CD4-positive, CD25-positive, alpha-beta regulatory T cell (primary cell): Measurements from ENCODE around the gene ATXN8OS. TPM values are rescaled to one million over a fixed set of nuclear protein-coding genes. Genes with fewer than 3 reads are reported as not detected.
A peak's percentile ranks its signal among the peaks of the same experiment; 100 is the strongest.
"Not testable (repeated sequence)": the region's sequence is repeated elsewhere in the genome, so short reads cannot be mapped to it uniquely, and the experiment has no call there.

Experiments
- ATAC-seq, 2 donors: fragments of 150-1000 bp; cut with Tn5 transposase; one replicate each; pipeline ENCODE4 v1.10.0; 2021; ENCODE audit warnings: low read depth in 2 of 2, moderate number of reproducible peaks in 2 of 2, moderate library complexity in 1 of 2
- DNase-seq, 3 donors: peaks; one replicate each; pipeline versions ENCODE4 v3.0.0 to v3.0.0-alpha.2; 2012 to 2022; ENCODE audit warnings: mixed read lengths in 1 of 3
- H3K27ac ChIP-seq: one replicate; pipeline ENCODE4 v1.7.0; 2013; ENCODE audit warnings: mild to moderate bottlenecking, low read length; ENCODE audit not compliant: insufficient read depth, poor library complexity, severe bottlenecking
- H3K27me3 ChIP-seq: one replicate; pipeline ENCODE4 v1.7.0; 2013; ENCODE audit warnings: low read length; ENCODE audit not compliant: control insufficient read depth, insufficient read depth
- H3K36me3 ChIP-seq: one replicate; pipeline ENCODE4 v1.7.0; 2013; ENCODE audit warnings: mild to moderate bottlenecking, low read length, moderate library complexity; ENCODE audit not compliant: control insufficient read depth, insufficient read depth
- H3K4me1 ChIP-seq: 2 replicates; pipeline ENCODE4 v1.7.0; 2013; ENCODE audit warnings: mild to moderate bottlenecking, low read length; ENCODE audit not compliant: insufficient read depth, control insufficient read depth, poor library complexity, severe bottlenecking
- H3K4me3 ChIP-seq: one replicate; pipeline ENCODE4 v1.7.0; 2013; ENCODE audit warnings: low read depth, mild to moderate bottlenecking, low read length, moderate library complexity
- H3K9me3 ChIP-seq, 2 experiments: 1 replicate in 1 of 2; 2 replicates in 1 of 2; pipeline ENCODE4 v1.7.0; 2013; ENCODE audit warnings: low read length in 2 of 2, mild to moderate bottlenecking in 1 of 2, moderate library complexity in 1 of 2; ENCODE audit not compliant: control insufficient read depth in 2 of 2
- H3K27ac Mint-ChIP-seq, 3 donors: one replicate each; pipeline ENCODE4 v1.8.0; 2020 to 2022; ENCODE audit warnings: mild to moderate bottlenecking in 3 of 3, mixed read lengths in 3 of 3, moderate library complexity in 2 of 3
- H3K27me3 Mint-ChIP-seq: one replicate; pipeline ENCODE4 v1.8.0; 2022; ENCODE audit warnings: mild to moderate bottlenecking, mixed read lengths
- H3K36me3 Mint-ChIP-seq: one replicate; pipeline ENCODE4 v1.8.0; 2020; ENCODE audit warnings: mixed read lengths
- H3K4me1 Mint-ChIP-seq, 4 donors: one replicate each; pipeline ENCODE4 v1.8.0; 2020 to 2022; ENCODE audit warnings: mixed read lengths in 4 of 4, mild to moderate bottlenecking in 1 of 4
- H3K4me3 Mint-ChIP-seq, 4 donors: one replicate each; pipeline ENCODE4 v1.8.0; 2020 to 2022; ENCODE audit warnings: mild to moderate bottlenecking in 4 of 4, mixed read lengths in 4 of 4, moderate library complexity in 3 of 4
- H3K9me3 Mint-ChIP-seq, 7 donors: one replicate each; pipeline ENCODE4 v1.8.0; 2020 to 2022; ENCODE audit warnings: mixed read lengths in 7 of 7, mild to moderate bottlenecking in 3 of 7, moderate library complexity in 2 of 7
- polyA plus RNA-seq, 4 donors: library from polyadenylated mRNA; unstranded; fragments of 300-500 nt; fragmentation: Illumina TruSeq; gene quantifications; one replicate each; pipeline ENCODE4 v1.2.3, GENCODE V29; 2021
- total RNA-seq: library from RNA; stranded (reverse); gene quantifications from one replicate; pipeline ENCODE4 v1.2.3, GENCODE V29; 2022

The ATXN8OS gene
- total and polyA plus RNA-seq, 5 donors from 2014 or later = not detected

DNA sequence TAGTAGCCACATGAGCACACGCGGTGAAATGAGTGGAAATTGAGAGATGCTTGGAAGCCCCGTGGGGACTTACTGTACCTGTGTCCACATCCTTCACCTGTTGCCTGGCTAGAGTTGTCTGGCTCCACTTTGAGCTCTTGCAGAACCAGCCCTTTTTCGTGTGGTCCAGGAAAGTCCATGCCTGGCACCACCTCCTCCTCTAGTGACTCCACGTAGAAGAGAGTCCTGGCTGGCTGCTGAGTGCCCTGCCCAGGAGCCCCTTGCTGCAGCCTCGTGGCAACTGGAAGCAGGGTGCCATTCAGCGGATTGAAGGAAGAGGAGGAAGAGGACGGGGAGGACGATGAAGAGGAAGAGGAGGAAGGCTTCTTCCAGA lies 515 bp upstream of the ATXN8OS start:
- H3K9me3 Mint-ChIP-seq = peaks cover 0 to 19% (median 6%) of the 10 kb centered on the region in 7 donors
- no peak overlapping the region for H3K27ac Mint-ChIP-seq
- no peak overlapping the region for H3K4me3 ChIP-seq
- no peak for ATAC-seq
- no peaks in the 10 kb centered on the region for H3K27me3 Mint-ChIP-seq
- H3K36me3 Mint-ChIP-seq = no peaks in the 10 kb centered on the region
- no peak overlapping the region for H3K27ac ChIP-seq
- no peak for DNase-seq
- no peaks in the 10 kb centered on the region for H3K27me3 ChIP-seq
- no peak overlapping the region for H3K4me3 Mint-ChIP-seq
- no peaks in the 10 kb centered on the region for H3K36me3 ChIP-seq
- no peaks in the 10 kb centered on the region for H3K4me1 ChIP-seq
- H3K4me1 Mint-ChIP-seq = no peaks in the 10 kb centered on the region
- peaks cover 0 to 2% of the 10 kb centered on the region in 2 experiments for H3K9me3 ChIP-seq

DNA sequence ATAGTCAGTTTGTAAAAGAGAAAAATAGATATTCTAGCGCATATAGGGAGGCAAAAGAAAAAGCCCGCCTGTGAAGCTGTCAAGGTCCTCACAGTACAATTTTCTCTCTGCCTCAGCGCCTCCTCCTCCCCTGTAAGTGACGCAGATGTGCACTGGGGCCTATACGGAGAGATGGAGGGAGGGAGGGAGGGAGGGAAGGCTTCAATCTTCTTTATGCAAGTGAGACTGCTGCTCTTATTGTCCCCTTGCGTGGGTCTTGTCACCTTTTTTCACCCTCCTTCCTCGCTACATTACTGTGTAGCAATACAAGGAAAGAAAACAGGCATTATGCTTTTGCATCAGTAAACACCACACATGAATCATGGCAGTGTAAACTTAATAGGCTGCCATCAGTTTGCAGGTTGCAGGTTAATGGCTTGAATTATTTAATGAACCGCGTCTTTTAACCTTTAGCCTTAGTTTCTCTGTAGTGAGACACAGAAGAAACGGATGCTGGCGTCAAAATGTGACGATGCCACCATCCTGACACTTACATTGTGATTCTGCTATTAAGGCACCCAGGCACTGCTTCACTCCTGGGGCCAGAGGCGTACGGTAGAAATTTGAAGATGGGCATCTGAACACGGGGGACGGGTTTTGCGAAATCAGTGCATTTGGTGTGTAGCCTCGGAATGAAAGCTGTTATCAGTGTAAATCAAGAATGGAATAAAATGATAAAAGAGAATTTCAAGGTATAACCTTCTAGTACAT lies 905 bp downstream of the ATXN8OS start, which contains the start of gene KLHL1:
KLHL1 (minus strand) TSS at position 97 of the 750 bp plus-strand sequence. CDS start 753 bp downstream, outside the sequence.
- DNase-seq = no peak

DNA sequence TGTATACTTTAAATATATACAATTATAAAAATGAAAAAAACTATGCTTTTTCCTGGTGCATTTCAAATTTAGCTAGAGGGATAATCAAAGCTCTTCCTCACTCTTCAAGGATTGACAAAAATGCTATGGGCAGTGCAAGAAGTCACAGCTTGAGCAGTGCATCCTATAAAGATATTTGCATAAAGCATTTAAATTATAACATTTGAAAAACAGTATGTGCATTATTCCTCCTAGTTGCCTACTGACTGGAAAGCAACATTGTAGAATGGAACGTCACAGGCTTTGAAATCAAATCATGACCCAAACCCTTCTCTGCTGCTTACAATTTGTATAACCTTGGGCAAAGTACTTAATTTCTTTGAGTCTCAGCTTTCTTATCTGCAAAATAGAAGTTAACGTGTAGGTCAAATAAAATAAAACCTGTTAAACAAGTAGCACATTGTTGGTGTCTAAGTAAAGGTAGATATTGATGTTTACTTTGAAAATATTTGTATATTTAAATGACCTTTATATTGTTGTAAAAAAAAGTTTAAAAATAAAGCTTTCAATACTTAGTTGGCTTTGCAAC lies 9.8 kb downstream of the ATXN8OS start:
- H3K27me3 ChIP-seq = no peaks in the 10 kb centered on the region
- no peaks in the 10 kb centered on the region for H3K4me1 ChIP-seq
- H3K9me3 ChIP-seq = no peaks in the 10 kb centered on the region
- Mint-ChIP-seq H3K9me3 (peaks cover 1 to 25% (median 5%) of the 10 kb centered on the region in 7 donors), H3K4me1 (no peaks in the 10 kb centered on the region), H3K27ac (peak overlapping the region in 1 of 3 donors; percentile 5), H3K36me3 (no peaks in the 10 kb centered on the region), H3K4me3 (no peak overlapping the region), H3K27me3 (no peaks in the 10 kb centered on the region)
- no peak overlapping the region for H3K27ac ChIP-seq
- no peak overlapping the region for H3K4me3 ChIP-seq
- no peaks in the 10 kb centered on the region for H3K36me3 ChIP-seq
- DNase-seq (no peak), ATAC-seq (no peak)

More for the DNA sequence above, 905 bp downstream of the ATXN8OS start, which contains the start of gene KLHL1:
- no peak within 1 kb of the TSS for H3K27ac Mint-ChIP-seq
- H3K27me3 Mint-ChIP-seq = no peaks in the 10 kb centered on the region
- ATAC-seq = no peak
- Histone ChIP-seq H3K9me3 (peaks cover 0 to 2% of the 10 kb centered on the region in 2 experiments), H3K36me3 (no peaks in the 10 kb centered on the region), H3K4me3 (no peak within 1 kb of the TSS), H3K27ac (no peak within 1 kb of the TSS), H3K27me3 (no peaks in the 10 kb centered on the region), H3K4me1 (no peaks in the 10 kb centered on the region)
- H3K9me3 Mint-ChIP-seq = peaks cover 0 to 19% (median 5%) of the 10 kb centered on the region in 7 donors
- no peaks in the 10 kb centered on the region for H3K4me1 Mint-ChIP-seq
- no peaks in the 10 kb centered on the region for H3K36me3 Mint-ChIP-seq
- H3K4me3 Mint-ChIP-seq = no peak within 1 kb of the TSS

DNA sequence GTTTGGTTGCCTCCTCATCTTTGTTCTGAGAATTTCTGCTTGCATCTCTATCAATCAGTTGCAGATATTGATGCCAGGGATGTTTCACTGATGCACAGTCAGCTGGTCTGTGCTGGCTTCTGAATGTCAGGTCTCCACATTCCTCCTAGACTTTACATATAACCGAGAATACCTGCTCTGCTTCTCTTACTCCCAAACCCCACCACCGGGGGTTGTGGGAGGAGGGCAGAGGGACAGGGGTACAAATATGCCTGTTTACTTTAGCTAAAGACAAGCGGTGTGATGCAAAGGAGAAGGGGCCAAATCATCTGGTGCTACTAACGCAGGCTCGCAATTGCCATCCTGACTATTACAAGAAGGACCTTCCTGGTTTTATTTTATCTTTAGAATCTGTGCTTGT lies 18.1 kb downstream of the ATXN8OS start:
- no peak for ATAC-seq
- no peak overlapping the region for H3K27ac Mint-ChIP-seq
- peaks cover 0 to 16% (median 3%) of the 10 kb centered on the region in 7 donors for H3K9me3 Mint-ChIP-seq
- H3K4me3 Mint-ChIP-seq = no peak overlapping the region
- no peaks in the 10 kb centered on the region for H3K27me3 Mint-ChIP-seq
- no peaks in the 10 kb centered on the region for H3K27me3 ChIP-seq
- H3K9me3 ChIP-seq = no peaks in the 10 kb centered on the region
- H3K4me1 Mint-ChIP-seq = no peaks in the 10 kb centered on the region
- no peak for DNase-seq
- H3K27ac ChIP-seq = no peak overlapping the region
- H3K36me3 Mint-ChIP-seq = no peaks in the 10 kb centered on the region
- H3K4me1 ChIP-seq = no peaks in the 10 kb centered on the region
- H3K36me3 ChIP-seq = no peaks in the 10 kb centered on the region
- no peak overlapping the region for H3K4me3 ChIP-seq

DNA sequence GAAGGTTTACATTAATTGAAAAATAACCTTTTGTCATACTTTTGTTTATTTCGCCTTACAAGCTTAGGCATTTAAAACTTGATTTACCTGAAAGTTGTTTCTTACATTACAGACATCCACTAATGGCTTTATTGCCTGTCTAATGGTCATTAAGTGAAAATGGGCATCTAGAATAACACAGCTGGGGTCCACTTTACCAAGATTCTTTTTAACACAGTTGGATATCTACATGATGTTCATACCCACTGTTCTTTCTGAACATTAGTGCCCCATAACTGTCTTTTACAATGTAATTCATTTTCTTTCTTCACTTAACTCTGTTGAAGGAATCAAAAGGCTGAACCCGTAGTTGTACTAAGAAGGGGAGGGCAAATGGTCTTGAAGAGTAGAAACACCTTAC lies 20.5 kb downstream of the ATXN8OS start:
- no peaks in the 10 kb centered on the region for H3K4me1 ChIP-seq
- H3K27me3 ChIP-seq = no peaks in the 10 kb centered on the region
- Mint-ChIP-seq H3K4me1 (no peaks in the 10 kb centered on the region), H3K9me3 (peaks cover 2 to 14% (median 6%) of the 10 kb centered on the region in 7 donors), H3K36me3 (no peaks in the 10 kb centered on the region), H3K27ac (no peak overlapping the region), H3K4me3 (no peak overlapping the region), H3K27me3 (no peaks in the 10 kb centered on the region)
- H3K4me3 ChIP-seq = no peak overlapping the region
- H3K36me3 ChIP-seq = no peaks in the 10 kb centered on the region
- DNase-seq (no peak), ATAC-seq (no peak)
- peaks cover 0 to 5% of the 10 kb centered on the region in 2 experiments for H3K9me3 ChIP-seq
- no peak overlapping the region for H3K27ac ChIP-seq

DNA sequence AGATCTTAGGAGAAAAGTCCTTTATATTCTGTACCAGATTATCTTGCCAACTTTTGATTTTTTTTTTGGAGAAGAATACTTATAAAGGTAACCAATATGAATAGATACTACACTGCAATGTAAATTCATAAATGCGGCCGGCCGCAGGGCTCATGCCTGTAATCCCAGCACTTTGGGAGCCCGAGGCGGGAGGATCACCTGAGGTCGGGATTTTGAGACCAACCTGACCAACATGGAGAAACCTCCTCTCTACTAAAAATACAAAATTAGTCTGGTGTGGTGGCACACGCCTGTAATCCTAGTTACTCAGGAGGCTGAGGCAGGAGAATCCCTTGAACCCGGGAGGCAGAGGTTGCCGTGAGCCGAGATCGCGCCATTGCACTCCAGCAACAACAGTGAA lies 35.0 kb downstream of the ATXN8OS start:
- H3K36me3 ChIP-seq, H3K9me3 ChIP-seq, H3K27me3 Mint-ChIP-seq, H3K4me3 ChIP-seq, H3K4me1 Mint-ChIP-seq, ATAC-seq, H3K36me3 Mint-ChIP-seq, H3K4me1 ChIP-seq, DNase-seq, H3K4me3 Mint-ChIP-seq, H3K27ac Mint-ChIP-seq, H3K27me3 ChIP-seq, H3K27ac ChIP-seq: not testable (repeated sequence)
- peaks cover 0 to 14% (median 1%) of the 10 kb centered on the region in 7 donors for H3K9me3 Mint-ChIP-seq

DNA sequence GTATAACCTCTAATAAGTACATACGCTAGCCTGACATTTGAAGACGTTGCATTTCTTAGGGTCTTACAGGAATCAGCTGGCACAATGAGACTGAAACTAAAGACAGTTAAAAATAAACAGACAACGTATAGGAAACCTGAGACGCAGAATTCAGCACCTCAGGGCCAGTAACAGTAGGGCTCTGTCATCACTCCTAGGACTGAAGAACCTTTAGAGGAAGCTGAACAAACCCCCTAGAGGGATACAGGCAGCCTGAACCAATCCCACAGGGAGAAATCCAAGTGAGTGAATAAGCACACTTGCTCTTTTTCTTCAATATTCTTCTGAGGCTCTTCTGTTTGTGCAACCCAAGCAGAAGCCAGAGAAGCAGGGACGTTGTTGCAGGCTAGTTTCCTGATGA lies 54.5 kb downstream of the ATXN8OS start:
- Mint-ChIP-seq H3K27me3 (no peaks in the 10 kb centered on the region), H3K27ac (no peak overlapping the region), H3K9me3 (peaks cover 2 to 12% (median 6%) of the 10 kb centered on the region in 7 donors), H3K4me1 (no peaks in the 10 kb centered on the region), H3K4me3 (no peak overlapping the region), H3K36me3 (no peaks in the 10 kb centered on the region)
- no peak overlapping the region for H3K27ac ChIP-seq
- no peak for DNase-seq
- H3K9me3 ChIP-seq = peaks cover 0 to 3% of the 10 kb centered on the region in 2 experiments
- no peaks in the 10 kb centered on the region for H3K27me3 ChIP-seq
- H3K4me3 ChIP-seq = no peak overlapping the region
- no peaks in the 10 kb centered on the region for H3K4me1 ChIP-seq
- no peak for ATAC-seq
- no peaks in the 10 kb centered on the region for H3K36me3 ChIP-seq

DNA sequence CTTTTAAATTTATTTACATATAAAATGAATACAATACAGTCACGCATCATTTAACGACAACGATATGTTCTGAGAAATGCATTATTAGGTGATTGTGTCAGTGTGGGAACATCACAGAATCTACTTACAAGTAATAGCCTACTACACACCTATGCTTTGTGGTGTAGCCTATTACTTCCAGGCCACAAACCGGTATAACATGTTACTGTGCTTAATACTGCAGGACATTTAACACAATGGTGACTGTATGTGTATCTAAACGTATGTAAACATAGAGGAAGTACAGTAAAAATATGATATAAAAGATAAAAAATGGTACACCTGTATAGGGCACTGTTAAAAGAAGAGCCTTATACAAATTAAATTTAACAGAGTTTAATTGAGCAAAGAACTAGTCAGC lies 63.1 kb downstream of the ATXN8OS start:
- no peak overlapping the region for H3K4me3 Mint-ChIP-seq
- Histone ChIP-seq H3K4me1 (no peaks in the 10 kb centered on the region), H3K9me3 (peaks cover 0 to 2% of the 10 kb centered on the region in 2 experiments), H3K27ac (no peak overlapping the region), H3K4me3 (no peak overlapping the region), H3K36me3 (no peaks in the 10 kb centered on the region), H3K27me3 (no peaks in the 10 kb centered on the region)
- ATAC-seq = no peak
- H3K9me3 Mint-ChIP-seq = peaks cover 0 to 23% (median 9%) of the 10 kb centered on the region in 7 donors
- no peaks in the 10 kb centered on the region for H3K36me3 Mint-ChIP-seq
- H3K27me3 Mint-ChIP-seq = no peaks in the 10 kb centered on the region
- no peak overlapping the region for H3K27ac Mint-ChIP-seq
- no peak for DNase-seq
- no peaks in the 10 kb centered on the region for H3K4me1 Mint-ChIP-seq
